Gastroesophageal sphincter (tissue), 4 donors: ENCODE results near the gene SGCE. TPM values are rescaled to one million over a fixed set of nuclear protein-coding genes. Genes with fewer than 3 reads are reported as not detected.

ENCODE experiments used
- ATAC-seq: fragments of 150-250 bp; one replicate; pipeline ENCODE4 v1.9.1; 2016; ENCODE audit warnings: mild to moderate bottlenecking, moderate library complexity
- H3K27ac ChIP-seq, 4 donors: fragments of 200-600 bp; sonication (generic) in 3 of 4; 1 replicate in 3 of 4; 2 replicates in 1 of 4; pipeline ENCODE4 v1.5.1; 2016 to 2019
- H3K27me3 ChIP-seq: fragments of 200-600 bp; sonication (generic); one replicate; pipeline ENCODE4 v1.5.1; 2019
- H3K36me3 ChIP-seq, 2 donors: fragments of 200-600 bp; sonication (generic); one replicate each; pipeline ENCODE4 v1.5.1; 2019; ENCODE audit warnings: control low read depth in 1 of 2
- H3K4me1 ChIP-seq, 3 donors: fragments of 200-600 bp; sonication (generic); 1 replicate in 2 of 3; 2 replicates in 1 of 3; pipeline ENCODE4 v1.5.1; 2016 to 2019; ENCODE audit warnings: control low read depth in 2 of 3
- H3K4me3 ChIP-seq, 2 donors: fragments of 200-600 bp; sonication (generic); one replicate each; pipeline ENCODE4 v1.5.1; 2019; ENCODE audit warnings: mild to moderate bottlenecking in 1 of 2, moderate library complexity in 1 of 2
- H3K9me3 ChIP-seq, 3 donors: fragments of 200-600 bp; sonication (generic); one replicate each; pipeline ENCODE4 v1.5.1; 2017 to 2019; ENCODE audit warnings: control low read depth in 2 of 3
- EP300 ChIP-seq: sonication (generic); formaldehyde crosslinking; IDR thresholded peaks from one replicate; pipeline ENCODE4 v1.6.1; 2017; ENCODE audit warnings: antibody characterized with exemption, mild to moderate bottlenecking
- POLR2A ChIP-seq, 2 donors: fragments of 450-650 bp; IDR thresholded peaks; one replicate each; pipeline ENCODE4 v1.6.1; 2017; ENCODE audit warnings: antibody characterized with exemption in 2 of 2, mild to moderate bottlenecking in 2 of 2, moderate library complexity in 1 of 2
- POLR2AphosphoS5 ChIP-seq: sonication (generic); formaldehyde crosslinking; IDR thresholded peaks from one replicate; pipeline ENCODE4 v1.6.1; 2017; ENCODE audit warnings: antibody characterized with exemption
- WGBS, 2 donors: methylation state at CpG; one replicate each; pipeline ENCODE4 v1.1.5; 2018; ENCODE audit warnings: low coverage in 1 of 2; 5-methylcytosine and 5-hydroxymethylcytosine counted together
- total RNA-seq, 4 donors: library from RNA; depleted of rRNA; stranded (reverse); fragments of >200 nt; gene quantifications; one replicate each; pipeline ENCODE4 v1.1.0, GENCODE V29; 2016
- TF ChIP-seq, protein P1 (sequence below), 4 experiments: fragments of 200-600 bp in 2 of 4; fragments of 450-650 bp in 2 of 4; sonication (generic) in 1 of 4; IDR thresholded peaks; one replicate each; pipeline ENCODE4 v1.5.1; 2017 to 2019; ENCODE audit warnings: antibody characterized with exemption in 4 of 4, mild to moderate bottlenecking in 2 of 4, moderate library complexity in 2 of 4

Gene SGCE
- total RNA-seq, 4 donors from 2014 or later: 92.5 to 138 (median 123) TPM

DNA sequence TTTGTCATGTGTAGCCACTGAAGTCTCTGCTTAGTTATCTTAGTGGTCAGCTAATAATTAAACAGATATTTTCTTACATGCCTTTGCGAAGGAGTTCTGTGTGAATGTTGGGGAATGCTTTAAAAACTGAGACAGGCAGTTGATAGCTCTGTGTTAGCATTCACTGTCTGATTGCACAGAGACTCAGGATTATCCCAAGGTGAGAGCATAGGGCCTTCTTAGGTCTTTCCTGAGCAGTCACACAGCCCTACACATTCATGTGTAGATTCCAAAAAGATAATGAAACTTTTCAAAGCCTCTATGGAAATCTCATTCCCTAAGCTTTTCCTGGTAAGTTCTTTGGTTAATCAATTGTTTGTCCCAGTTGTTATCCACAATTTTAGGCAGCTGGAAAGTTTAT, 78.6 kb downstream of the SGCE start:
- H3K4me3 ChIP-seq: no peak overlapping the region
- TF ChIP-seq POLR2AphosphoS5: no peak
- TF ChIP-seq, protein P1, sequence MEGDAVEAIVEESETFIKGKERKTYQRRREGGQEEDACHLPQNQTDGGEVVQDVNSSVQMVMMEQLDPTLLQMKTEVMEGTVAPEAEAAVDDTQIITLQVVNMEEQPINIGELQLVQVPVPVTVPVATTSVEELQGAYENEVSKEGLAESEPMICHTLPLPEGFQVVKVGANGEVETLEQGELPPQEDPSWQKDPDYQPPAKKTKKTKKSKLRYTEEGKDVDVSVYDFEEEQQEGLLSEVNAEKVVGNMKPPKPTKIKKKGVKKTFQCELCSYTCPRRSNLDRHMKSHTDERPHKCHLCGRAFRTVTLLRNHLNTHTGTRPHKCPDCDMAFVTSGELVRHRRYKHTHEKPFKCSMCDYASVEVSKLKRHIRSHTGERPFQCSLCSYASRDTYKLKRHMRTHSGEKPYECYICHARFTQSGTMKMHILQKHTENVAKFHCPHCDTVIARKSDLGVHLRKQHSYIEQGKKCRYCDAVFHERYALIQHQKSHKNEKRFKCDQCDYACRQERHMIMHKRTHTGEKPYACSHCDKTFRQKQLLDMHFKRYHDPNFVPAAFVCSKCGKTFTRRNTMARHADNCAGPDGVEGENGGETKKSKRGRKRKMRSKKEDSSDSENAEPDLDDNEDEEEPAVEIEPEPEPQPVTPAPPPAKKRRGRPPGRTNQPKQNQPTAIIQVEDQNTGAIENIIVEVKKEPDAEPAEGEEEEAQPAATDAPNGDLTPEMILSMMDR (IDR thresholded peaks at IDR 0.05): no peak
- no peak for TF ChIP-seq POLR2A (IDR thresholded peaks at IDR 0.05)
- TF ChIP-seq EP300: no peak
- H3K36me3 ChIP-seq: peaks cover 0 to 16% of the 10 kb centered on the region in 2 donors
- 100% methylated on average over 1 of the region's 1 CpG for WGBS, 2 donors
- H3K27ac ChIP-seq: no peak overlapping the region
- H3K4me1 ChIP-seq: no peaks in the 10 kb centered on the region
- peaks cover 0 to 34% (median 0%) of the 10 kb centered on the region in 3 donors for H3K9me3 ChIP-seq
- H3K27me3 ChIP-seq: no peaks in the 10 kb centered on the region
- no peak for ATAC-seq

DNA sequence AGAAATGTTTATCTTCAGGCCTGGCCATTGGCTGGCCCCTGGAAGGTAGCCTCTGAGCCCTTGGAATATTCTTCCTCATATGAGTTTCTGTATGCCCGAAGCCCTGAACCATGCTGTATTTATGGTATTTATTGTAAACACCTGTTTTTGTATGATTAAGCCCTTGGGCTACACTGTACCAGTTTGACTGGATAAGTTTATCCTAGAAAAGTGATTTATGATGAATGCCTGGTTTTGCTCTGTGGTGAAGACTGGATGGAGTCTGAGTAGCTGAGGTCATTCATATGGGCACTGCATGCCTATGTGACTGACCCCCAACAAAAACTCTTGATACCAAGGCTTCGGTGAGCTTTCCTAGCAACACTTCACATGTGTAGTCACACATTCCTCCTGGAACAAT, 79.6 kb downstream of the SGCE start:
- H3K4me1 ChIP-seq: no peaks in the 10 kb centered on the region
- 77 to 92% methylated on average over 2 of the region's 2 CpGs for WGBS, 2 donors
- no peak overlapping the region for H3K4me3 ChIP-seq
- peaks cover 0 to 34% (median 0%) of the 10 kb centered on the region in 3 donors for H3K9me3 ChIP-seq
- no peaks in the 10 kb centered on the region for H3K27me3 ChIP-seq
- no peak overlapping the region for H3K27ac ChIP-seq
- H3K36me3 ChIP-seq: peaks cover 0 to 16% of the 10 kb centered on the region in 2 donors
- no peak for ATAC-seq
- no peak for TF ChIP-seq POLR2AphosphoS5
- TF ChIP-seq, protein P1 (IDR thresholded peaks at IDR 0.05): no peak
- no peak for TF ChIP-seq POLR2A (IDR thresholded peaks at IDR 0.05)
- TF ChIP-seq EP300: no peak

DNA sequence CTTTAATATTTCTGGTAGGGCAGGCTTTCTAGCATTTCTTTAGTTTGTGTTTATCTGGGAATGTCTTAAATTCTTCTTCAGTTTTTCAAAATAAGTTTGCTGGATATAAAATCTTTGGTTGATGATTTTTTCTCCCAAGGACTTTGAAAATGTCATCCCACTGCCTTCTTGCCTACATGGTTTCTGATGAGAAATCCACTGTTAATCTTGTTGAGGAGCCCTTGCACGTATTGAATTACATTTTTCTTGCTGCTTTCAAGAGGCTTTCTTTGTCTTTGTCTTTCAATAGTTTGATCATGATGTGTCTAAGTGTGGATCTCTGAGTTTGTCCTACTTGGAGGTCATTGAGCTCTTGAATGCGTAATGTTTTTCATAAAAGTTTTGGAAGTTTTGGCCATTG, 80.3 kb downstream of the SGCE start:
- H3K9me3 ChIP-seq: peaks cover 0 to 34% (median 0%) of the 10 kb centered on the region in 3 donors
- no peak for ATAC-seq
- no peak overlapping the region for H3K4me3 ChIP-seq
- H3K36me3 ChIP-seq: peaks cover 0 to 16% of the 10 kb centered on the region in 2 donors
- TF ChIP-seq EP300: no peak
- TF ChIP-seq, protein P1 (IDR thresholded peaks at IDR 0.05): no peak
- no peak for TF ChIP-seq POLR2A (IDR thresholded peaks at IDR 0.05)
- TF ChIP-seq POLR2AphosphoS5: no peak
- no peak overlapping the region for H3K27ac ChIP-seq
- 87 to 97% methylated on average over 2 of the region's 2 CpGs for WGBS, 2 donors
- no peaks in the 10 kb centered on the region for H3K4me1 ChIP-seq
- H3K27me3 ChIP-seq: no peaks in the 10 kb centered on the region

DNA sequence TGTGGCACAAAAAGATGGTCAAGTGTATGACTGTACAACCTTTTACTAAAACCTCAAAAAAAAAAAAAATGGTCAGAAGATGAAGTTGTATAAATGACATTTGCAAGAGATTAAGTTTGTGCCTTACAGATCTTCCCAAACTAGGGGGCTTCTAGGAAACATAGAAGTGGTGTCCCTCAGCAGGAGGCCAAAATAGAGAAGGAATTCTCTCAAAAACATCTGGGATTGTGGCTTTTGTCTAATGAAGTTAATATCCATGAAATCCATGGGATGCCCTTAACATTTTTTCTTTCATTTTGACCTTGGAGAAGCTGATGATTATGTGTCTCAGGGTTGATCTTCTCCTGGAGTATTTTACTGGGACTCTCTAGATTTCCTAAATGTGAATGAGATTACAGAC, 84.1 kb downstream of the SGCE start:
- H3K36me3 ChIP-seq: peaks cover 0 to 16% of the 10 kb centered on the region in 2 donors
- TF ChIP-seq POLR2AphosphoS5 (no peak), EP300 (no peak), POLR2A (IDR thresholded peaks at IDR 0.05) (no peak)
- TF ChIP-seq, protein P1 (IDR thresholded peaks at IDR 0.05): no peak
- H3K9me3 ChIP-seq: peaks cover 0 to 34% (median 0%) of the 10 kb centered on the region in 3 donors
- no peak overlapping the region for H3K27ac ChIP-seq
- no peak overlapping the region for H3K4me3 ChIP-seq
- H3K4me1 ChIP-seq: no peaks in the 10 kb centered on the region
- H3K27me3 ChIP-seq: no peaks in the 10 kb centered on the region
- ATAC-seq: no peak

DNA sequence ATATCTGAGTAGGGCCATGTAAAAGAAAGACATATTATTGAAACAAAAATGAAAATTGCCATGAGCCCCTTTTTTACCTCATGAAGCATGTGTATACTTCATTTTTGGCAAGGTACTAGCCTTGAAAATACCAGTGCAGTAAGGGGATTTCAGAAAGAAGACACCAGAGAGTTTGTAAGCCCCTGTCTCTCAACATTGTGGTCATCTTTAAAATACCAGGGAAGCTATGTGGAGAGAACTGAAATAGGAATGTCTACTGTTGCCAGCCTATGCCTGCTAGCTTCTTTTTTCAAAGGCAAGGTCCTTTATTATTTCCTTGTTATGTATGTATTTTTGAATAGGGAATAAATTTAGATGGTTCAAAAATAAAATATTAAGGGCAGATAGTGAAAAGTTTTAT, 88.5 kb downstream of the SGCE start:
- ATAC-seq: no peak
- no peaks in the 10 kb centered on the region for H3K4me1 ChIP-seq
- no peak for TF ChIP-seq POLR2A (IDR thresholded peaks at IDR 0.05)
- no peak for TF ChIP-seq EP300
- TF ChIP-seq, protein P1 (IDR thresholded peaks at IDR 0.05): no peak
- TF ChIP-seq POLR2AphosphoS5: no peak
- no peaks in the 10 kb centered on the region for H3K36me3 ChIP-seq
- no peaks in the 10 kb centered on the region for H3K9me3 ChIP-seq
- H3K27me3 ChIP-seq: no peaks in the 10 kb centered on the region
- H3K27ac ChIP-seq: no peak overlapping the region
- no peak overlapping the region for H3K4me3 ChIP-seq
